Activated T-helper 1 cell treated with Interleukin-2 at 50 U/mL for 16 hours (primary cell): ENCODE measurements around the gene NPW.

ENCODE experiments used
- DNase-seq: peaks from one replicate; pipeline ENCODE4 v3.0.0-alpha.2; 2020; ENCODE audit warnings: low read depth

The NPW gene

GRCh38 chr16:2053897-2054296 lies 34.3 kb downstream of the NPW start:
- DNase-seq: no peak

- no peak for DNase-seq
Measured at GRCh38 chr16:2054543-2055245, 35.1 kb downstream of the NPW start.

DNA sequence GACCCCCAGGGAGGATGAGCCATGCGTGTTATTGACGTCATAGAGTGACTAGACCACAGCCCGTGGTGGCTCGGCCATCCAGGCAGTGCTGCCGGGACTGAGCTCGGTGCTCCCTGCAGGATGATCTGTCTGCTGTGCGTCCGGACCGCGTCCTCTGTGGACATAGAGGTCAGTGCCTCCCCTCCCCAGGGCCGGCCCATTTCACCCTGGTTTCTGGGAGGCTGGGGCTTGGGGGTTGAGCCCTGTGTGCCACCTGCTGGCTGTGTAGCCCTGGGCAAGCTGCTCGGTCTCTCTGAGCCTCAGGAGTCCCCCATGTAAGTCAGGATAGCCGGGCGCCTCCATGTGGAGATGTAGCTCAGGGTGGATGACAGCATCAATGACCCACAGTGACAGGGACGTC lies 36.5 kb downstream of the NPW start:
- DNase-seq: no peak

- DNase-seq: no peak
Measured at GRCh38 chr16:2056681-2057407, 37.3 kb downstream of the NPW start.

DNA sequence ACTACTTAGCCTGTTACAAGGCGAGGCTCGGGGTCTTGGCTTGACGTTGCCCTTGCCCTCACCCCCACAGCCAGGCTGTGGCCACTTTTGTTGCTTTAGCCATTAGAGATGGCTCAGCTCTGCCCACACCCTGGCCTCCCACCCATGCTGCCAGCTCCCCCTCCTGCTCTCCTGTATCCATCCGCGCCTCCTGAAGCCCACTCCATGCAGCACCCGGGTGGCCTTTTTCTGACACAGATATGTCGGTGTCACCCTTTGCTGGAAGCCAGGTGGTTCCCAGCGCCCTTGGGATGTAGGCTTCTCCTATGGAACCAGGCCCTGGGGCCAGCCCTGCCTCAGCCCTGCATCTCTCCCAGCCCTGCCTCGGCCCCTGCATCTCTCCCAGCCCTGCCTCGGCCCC lies 37.9 kb downstream of the NPW start:
- no peak for DNase-seq

DNA sequence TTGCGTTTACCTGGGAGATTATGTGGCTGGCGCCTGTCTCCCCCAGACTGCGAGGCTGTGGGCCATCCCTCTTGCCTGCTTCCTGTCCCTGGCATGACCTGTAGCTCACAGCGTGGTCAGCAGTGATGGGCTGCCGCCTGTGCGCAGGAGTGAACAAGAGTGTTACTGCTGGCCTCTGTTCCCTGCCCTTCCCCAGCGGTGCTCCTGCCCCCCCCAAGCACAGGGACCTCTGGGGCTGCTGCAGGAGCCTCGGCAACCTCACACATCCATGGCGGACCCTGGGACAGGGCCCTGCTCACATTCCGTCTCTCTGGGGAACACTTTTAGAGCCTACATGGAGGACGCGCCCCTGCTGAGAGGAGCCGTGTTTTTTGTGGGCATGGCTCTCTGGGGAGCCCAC lies 38.8 kb downstream of the NPW start:
- no peak for DNase-seq

GRCh38 chr16:2058872-2059271 lies 39.3 kb downstream of the NPW start:
- DNase-seq: no peak

GRCh38 chr16:2060346-2060745 lies 40.8 kb downstream of the NPW start:
- no peak for DNase-seq

- no peak for DNase-seq
Measured at GRCh38 chr16:2061023-2061422, 41.4 kb downstream of the NPW start.

GRCh38 chr16:2061526-2061925 lies 41.9 kb downstream of the NPW start:
- no peak for DNase-seq

GRCh38 chr16:2062801-2063200 lies 43.2 kb downstream of the NPW start:
- no peak for DNase-seq

- DNase-seq: no peak
Measured at GRCh38 chr16:2063861-2064260, 44.3 kb downstream of the NPW start.

DNA sequence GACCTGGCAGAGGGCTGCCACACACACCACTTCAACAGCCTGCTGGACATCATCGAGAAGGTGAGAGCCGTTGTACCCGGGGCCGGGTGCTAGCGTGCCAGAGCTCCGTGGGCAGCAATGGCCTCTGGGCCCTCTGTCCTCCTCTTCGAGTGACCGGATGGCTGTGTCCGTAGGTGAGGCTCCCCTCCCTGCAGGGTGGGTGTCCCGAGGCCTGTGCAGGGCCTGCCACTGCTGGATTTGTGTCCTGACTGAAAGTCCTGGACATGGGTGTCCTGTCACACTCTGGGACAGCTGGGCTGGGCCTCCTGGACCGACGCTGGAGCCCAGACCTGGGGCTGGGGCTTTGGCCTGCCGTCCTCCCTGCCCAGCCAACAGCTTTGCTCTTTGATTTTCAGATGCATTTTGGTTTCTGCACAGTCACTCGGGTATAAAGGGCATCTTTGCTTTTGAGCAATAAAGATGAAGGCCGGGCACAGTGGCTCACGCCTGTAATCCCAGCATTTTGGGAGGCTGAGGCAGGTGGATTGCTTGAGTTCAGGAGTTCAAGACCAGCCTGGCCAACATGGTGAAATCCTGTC lies 44.9 kb downstream of the NPW start:
- DNase-seq: no peak

GRCh38 chr16:2066139-2066538 lies 46.6 kb downstream of the NPW start:
- DNase-seq: no peak
